MM.1S (cell line): ENCODE data around the gene DALRD3.

ENCODE experiments used
- EZH2 ChIP-seq: fragments of 300-600 bp; sonication (generic); optimal IDR thresholded peaks from 2 replicates; pipeline ENCODE3; 2017; ENCODE audit warnings: low read depth, mild to moderate bottlenecking, antibody characterized with exemption, low read length, mixed read lengths
- EZH2phosphoT487 ChIP-seq: fragments of 300-600 bp; sonication (generic); IDR thresholded peaks from 2 replicates; pipeline ENCODE4 v1.6.1; 2018; ENCODE audit warnings: antibody characterized with exemption, low read length
- TF ChIP-seq, protein P1 (sequence below): fragments of 300-600 bp; sonication (generic); IDR thresholded peaks from 2 replicates; pipeline ENCODE4 v1.5.1; 2016; ENCODE audit warnings: antibody characterized with exemption, low read length, mixed read lengths

DNA sequence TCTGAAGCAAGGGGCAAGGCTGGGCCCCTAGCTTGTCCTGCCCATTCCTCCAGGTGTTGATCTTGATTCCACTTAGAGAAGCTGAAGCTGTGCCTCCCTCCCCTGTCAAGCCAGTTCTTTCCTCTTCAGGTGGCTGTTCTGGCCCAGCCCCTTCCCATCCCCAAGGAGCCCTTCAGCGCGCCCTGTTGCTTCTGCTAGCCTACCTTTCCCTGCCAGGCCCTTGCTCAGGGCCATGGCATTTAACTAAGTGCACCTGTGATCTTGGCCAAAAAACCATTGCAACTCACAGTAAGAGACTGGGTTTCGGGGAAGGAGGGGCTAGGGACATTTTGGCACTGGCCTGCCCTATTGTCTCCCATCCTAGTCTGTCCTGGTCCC is 13.1 kb downstream of the DALRD3 start:
- TF ChIP-seq, protein P1, sequence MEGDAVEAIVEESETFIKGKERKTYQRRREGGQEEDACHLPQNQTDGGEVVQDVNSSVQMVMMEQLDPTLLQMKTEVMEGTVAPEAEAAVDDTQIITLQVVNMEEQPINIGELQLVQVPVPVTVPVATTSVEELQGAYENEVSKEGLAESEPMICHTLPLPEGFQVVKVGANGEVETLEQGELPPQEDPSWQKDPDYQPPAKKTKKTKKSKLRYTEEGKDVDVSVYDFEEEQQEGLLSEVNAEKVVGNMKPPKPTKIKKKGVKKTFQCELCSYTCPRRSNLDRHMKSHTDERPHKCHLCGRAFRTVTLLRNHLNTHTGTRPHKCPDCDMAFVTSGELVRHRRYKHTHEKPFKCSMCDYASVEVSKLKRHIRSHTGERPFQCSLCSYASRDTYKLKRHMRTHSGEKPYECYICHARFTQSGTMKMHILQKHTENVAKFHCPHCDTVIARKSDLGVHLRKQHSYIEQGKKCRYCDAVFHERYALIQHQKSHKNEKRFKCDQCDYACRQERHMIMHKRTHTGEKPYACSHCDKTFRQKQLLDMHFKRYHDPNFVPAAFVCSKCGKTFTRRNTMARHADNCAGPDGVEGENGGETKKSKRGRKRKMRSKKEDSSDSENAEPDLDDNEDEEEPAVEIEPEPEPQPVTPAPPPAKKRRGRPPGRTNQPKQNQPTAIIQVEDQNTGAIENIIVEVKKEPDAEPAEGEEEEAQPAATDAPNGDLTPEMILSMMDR, result no peak
- TF ChIP-seq EZH2phosphoT487 (no peak), EZH2 (no peak)
